Bronchial epithelial cell (primary cell): Measurements from ENCODE around the gene MARCHF10. TPM values are rescaled to one million over a fixed set of nuclear protein-coding genes. Genes with fewer than 3 reads are reported as not detected.

Experiments
- DNase-seq: peaks from one replicate; pipeline ENCODE4 v3.0.0-alpha.2; 2010; ENCODE audit warnings: low read depth
- FAIRE-seq: peaks from 2 replicates; lab custom pipeline; 2011; peaks lifted over from hg19 to GRCh38; lab: Jason Lieb, UNC
- H3K27me3 ChIP-seq: 2 replicates; pipeline ENCODE4 v1.5.1; 2011; ENCODE audit warnings: low read length; ENCODE audit not compliant: control insufficient read depth, insufficient read depth
- H3K36me3 ChIP-seq: 2 replicates; pipeline ENCODE4 v1.5.1; 2011; ENCODE audit warnings: low read length; ENCODE audit not compliant: control insufficient read depth, insufficient read depth
- H3K4me3 ChIP-seq: 2 replicates; pipeline ENCODE4 v1.5.1; 2011; ENCODE audit warnings: mild to moderate bottlenecking, low read depth, low read length, control low read depth
- total RNA-seq: library from RNA; depleted of rRNA; stranded (reverse); fragments of >200 nt; gene quantifications from 2 replicates; pipeline ENCODE4 v1.2.1, GENCODE V29; 2014
- TF ChIP-seq, protein P1 (sequence below): IDR thresholded peaks from 2 replicates; pipeline ENCODE4 v1.5.1; 2011; ENCODE audit warnings: mild to moderate bottlenecking, moderate library complexity, low read length, control low read depth, inconsistent platforms; ENCODE audit not compliant: insufficient read depth, severe bottlenecking

Gene MARCHF10
- total RNA-seq, 1 donor from 2014 or later: not detected

DNA sequence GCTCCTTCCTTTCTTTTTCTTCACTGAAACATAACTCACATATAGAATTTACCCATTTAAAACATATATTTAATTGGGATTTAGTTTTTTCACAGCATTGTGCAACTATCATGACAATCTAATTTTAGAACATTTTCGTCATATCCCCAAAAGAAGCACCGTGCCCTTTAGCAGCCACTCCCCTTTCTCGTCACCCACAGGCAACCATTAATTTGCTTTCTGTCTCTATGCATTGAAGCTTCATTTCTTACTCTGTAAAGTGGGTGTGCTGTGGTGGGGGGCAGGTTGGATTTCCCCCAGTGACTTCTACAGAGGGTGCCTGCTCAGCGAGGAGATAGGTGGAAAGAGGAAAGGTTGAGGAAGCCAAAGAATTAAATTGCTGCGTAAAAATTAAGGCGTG lies 144.8 kb downstream of the MARCHF10 start:
- TF ChIP-seq, protein P1, sequence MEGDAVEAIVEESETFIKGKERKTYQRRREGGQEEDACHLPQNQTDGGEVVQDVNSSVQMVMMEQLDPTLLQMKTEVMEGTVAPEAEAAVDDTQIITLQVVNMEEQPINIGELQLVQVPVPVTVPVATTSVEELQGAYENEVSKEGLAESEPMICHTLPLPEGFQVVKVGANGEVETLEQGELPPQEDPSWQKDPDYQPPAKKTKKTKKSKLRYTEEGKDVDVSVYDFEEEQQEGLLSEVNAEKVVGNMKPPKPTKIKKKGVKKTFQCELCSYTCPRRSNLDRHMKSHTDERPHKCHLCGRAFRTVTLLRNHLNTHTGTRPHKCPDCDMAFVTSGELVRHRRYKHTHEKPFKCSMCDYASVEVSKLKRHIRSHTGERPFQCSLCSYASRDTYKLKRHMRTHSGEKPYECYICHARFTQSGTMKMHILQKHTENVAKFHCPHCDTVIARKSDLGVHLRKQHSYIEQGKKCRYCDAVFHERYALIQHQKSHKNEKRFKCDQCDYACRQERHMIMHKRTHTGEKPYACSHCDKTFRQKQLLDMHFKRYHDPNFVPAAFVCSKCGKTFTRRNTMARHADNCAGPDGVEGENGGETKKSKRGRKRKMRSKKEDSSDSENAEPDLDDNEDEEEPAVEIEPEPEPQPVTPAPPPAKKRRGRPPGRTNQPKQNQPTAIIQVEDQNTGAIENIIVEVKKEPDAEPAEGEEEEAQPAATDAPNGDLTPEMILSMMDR: no peak
- Histone ChIP-seq H3K36me3 (no peaks in the 10 kb centered on the region), H3K27me3 (no peaks in the 10 kb centered on the region), H3K4me3 (no peak overlapping the region)
- DNase-seq (no peak), FAIRE-seq (no peak)

GRCh38 chr17:62662855-62663254 lies 145.3 kb downstream of the MARCHF10 start:
- Histone ChIP-seq H3K36me3 (no peaks in the 10 kb centered on the region), H3K27me3 (no peaks in the 10 kb centered on the region), H3K4me3 (no peak overlapping the region)
- DNase-seq: no peak
- TF ChIP-seq, protein P1: no peak
- FAIRE-seq: no peak

GRCh38 chr17:62661337-62661736 lies 146.8 kb downstream of the MARCHF10 start:
- no peaks in the 10 kb centered on the region for H3K27me3 ChIP-seq
- FAIRE-seq (no peak), DNase-seq (no peak)
- no peaks in the 10 kb centered on the region for H3K36me3 ChIP-seq
- TF ChIP-seq, protein P1: no peak
- no peak overlapping the region for H3K4me3 ChIP-seq

- Histone ChIP-seq H3K27me3 (no peaks in the 10 kb centered on the region), H3K4me3 (no peak overlapping the region), H3K36me3 (no peaks in the 10 kb centered on the region)
- DNase-seq: no peak
- TF ChIP-seq, protein P1: no peak
- no peak for FAIRE-seq
These were observed 147.4 kb downstream of the MARCHF10 start for GRCh38 chr17:62660629-62661118.

GRCh38 chr17:62658136-62658920 lies 149.8 kb downstream of the MARCHF10 start:
- FAIRE-seq: no peak

More at GRCh38 chr17:62658136-62658920, 149.8 kb downstream of the MARCHF10 start:
- H3K27me3 ChIP-seq: no peaks in the 10 kb centered on the region
- H3K4me3 ChIP-seq: no peak overlapping the region
- no peaks in the 10 kb centered on the region for H3K36me3 ChIP-seq
- DNase-seq: no peak
- TF ChIP-seq, protein P1: no peak
